Measurements from ENCODE around the gene SMYD3.

SMYD3 gene

GRCh38 chr1:246281195-246281594 is 225.9 kb downstream of the SMYD3 start:
- Histone ChIP-seq H3K4me3 (ENCODE audit: low read depth in 1 of 2, low read length in 2 of 2) (no peak overlapping the region), H3K9ac (ENCODE audit: low read depth, low read length) (no peak overlapping the region), H3K4me1 (ENCODE audit: insufficient read depth, low read length) (no peaks in the 10 kb centered on the region), H2AFZ (ENCODE audit: low read depth, low read length) (no peak overlapping the region), H3K27me3 (ENCODE audit: insufficient read depth, low read length, poor library complexity) (no peaks in the 10 kb centered on the region), H3K36me3 (ENCODE audit: insufficient read depth, low read length) (no peaks in the 10 kb centered on the region), H4K20me1 (ENCODE audit: insufficient read depth, low read length) (no peaks in the 10 kb centered on the region), H3K4me2 (ENCODE audit: insufficient read depth, low read length) (no peak overlapping the region), H3K79me2 (ENCODE audit: insufficient read depth, low read length) (no peaks in the 10 kb centered on the region), H3K27ac (ENCODE audit: low read length) (no peak overlapping the region), H3K9me3 (ENCODE audit: insufficient read depth, low read length, severe bottlenecking) (no peaks in the 10 kb centered on the region)
- DNase-seq (no peak), ATAC-seq (ENCODE audit: insufficient read depth, low read depth) (no peak)
- TF ChIP-seq EZH2 (IDR thresholded peaks at IDR 0.05; ENCODE audit: borderline replicate concordance, low read depth, low read length, severe bottlenecking) (no peak), CTCF (IDR thresholded peaks at IDR 0.05; ENCODE audit: borderline replicate concordance, extremely low read depth, low read length, poor library complexity, severe bottlenecking) (no peak)

- no peaks in the 10 kb centered on the region for H3K9me3 ChIP-seq (ENCODE audit: insufficient read depth, low read length, severe bottlenecking)
- ATAC-seq (ENCODE audit: insufficient read depth, low read depth), result no peak
- no peak overlapping the region for H2AFZ ChIP-seq (ENCODE audit: low read depth, low read length)
- no peaks in the 10 kb centered on the region for H3K27me3 ChIP-seq (ENCODE audit: insufficient read depth, low read length, poor library complexity)
- no peak overlapping the region for H3K9ac ChIP-seq (ENCODE audit: low read depth, low read length)
- H3K4me1 ChIP-seq (ENCODE audit: insufficient read depth, low read length), result no peaks in the 10 kb centered on the region
- no peak overlapping the region for H3K4me3 ChIP-seq (ENCODE audit: low read depth in 1 of 2, low read length in 2 of 2)
- no peak for TF ChIP-seq EZH2 (IDR thresholded peaks at IDR 0.05; ENCODE audit: borderline replicate concordance, low read depth, low read length, severe bottlenecking)
- peak; percentile 30 for TF ChIP-seq CTCF (IDR thresholded peaks at IDR 0.05; ENCODE audit: borderline replicate concordance, extremely low read depth, low read length, poor library complexity, severe bottlenecking)
- no peaks in the 10 kb centered on the region for H4K20me1 ChIP-seq (ENCODE audit: insufficient read depth, low read length)
- no peak for DNase-seq
- no peaks in the 10 kb centered on the region for H3K36me3 ChIP-seq (ENCODE audit: insufficient read depth, low read length)
- H3K79me2 ChIP-seq (ENCODE audit: insufficient read depth, low read length), result no peaks in the 10 kb centered on the region
- no peak overlapping the region for H3K27ac ChIP-seq (ENCODE audit: low read length)
- H3K4me2 ChIP-seq (ENCODE audit: insufficient read depth, low read length), result no peak overlapping the region
Observed at GRCh38 chr1:246280551-246280950, 226.5 kb downstream of the SMYD3 start.

- no peaks in the 10 kb centered on the region for H3K4me1 ChIP-seq (ENCODE audit: insufficient read depth, low read length)
- ATAC-seq (ENCODE audit: insufficient read depth, low read depth), result no peak
Observed at GRCh38 chr1:246279402-246279801, 227.7 kb downstream of the SMYD3 start.

More at GRCh38 chr1:246279402-246279801, 227.7 kb downstream of the SMYD3 start:
- Histone ChIP-seq H3K27me3 (ENCODE audit: insufficient read depth, low read length, poor library complexity) (no peaks in the 10 kb centered on the region), H2AFZ (ENCODE audit: low read depth, low read length) (no peak overlapping the region), H3K9ac (ENCODE audit: low read depth, low read length) (no peak overlapping the region), H3K9me3 (ENCODE audit: insufficient read depth, low read length, severe bottlenecking) (no peaks in the 10 kb centered on the region), H3K79me2 (ENCODE audit: insufficient read depth, low read length) (no peaks in the 10 kb centered on the region), H3K4me3 (ENCODE audit: low read depth in 1 of 2, low read length in 2 of 2) (no peak overlapping the region), H4K20me1 (ENCODE audit: insufficient read depth, low read length) (no peaks in the 10 kb centered on the region), H3K36me3 (ENCODE audit: insufficient read depth, low read length) (no peaks in the 10 kb centered on the region), H3K4me2 (ENCODE audit: insufficient read depth, low read length) (no peak overlapping the region), H3K27ac (ENCODE audit: low read length) (no peak overlapping the region)
- no peak for DNase-seq
- TF ChIP-seq CTCF (IDR thresholded peaks at IDR 0.05; ENCODE audit: borderline replicate concordance, extremely low read depth, low read length, poor library complexity, severe bottlenecking) (no peak), EZH2 (IDR thresholded peaks at IDR 0.05; ENCODE audit: borderline replicate concordance, low read depth, low read length, severe bottlenecking) (no peak)

Measured in DND-41 (cell line).